Measurements from ENCODE around the gene HDAC8. TPM values are rescaled to one million over a fixed set of nuclear protein-coding genes. Genes with fewer than 3 reads are reported as not detected.

The HDAC8 gene
- total RNA-seq, 1 donor from 2014 or later, result 32.0 TPM

- intact Hi-C loops (cut with micrococcal nuclease), result no loop called here
Observed at GRCh38 chrX:72381439-72382201, 191.0 kb downstream of the HDAC8 start.

DNA sequence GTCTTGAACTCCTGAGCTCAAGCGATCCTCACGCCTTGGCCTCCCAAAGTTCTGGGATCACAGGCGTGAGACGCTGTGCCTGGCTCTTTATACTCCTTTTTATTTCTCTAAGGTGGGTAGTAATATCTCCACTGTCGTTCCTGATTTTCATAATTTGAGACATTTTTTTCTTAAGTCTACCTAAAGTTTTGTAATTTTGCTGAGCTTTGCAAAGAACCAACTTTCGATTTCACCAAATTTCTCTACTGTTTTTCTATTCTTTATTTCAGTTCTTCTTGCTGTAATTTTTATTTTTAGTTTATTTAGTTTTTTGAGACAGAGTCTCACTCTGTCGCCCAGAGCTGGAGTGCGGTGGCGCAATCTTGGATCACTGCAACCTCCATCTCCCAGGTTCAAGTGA, 196.5 kb downstream of the HDAC8 start:
- intact Hi-C loops (cut with micrococcal nuclease), result no loop called here

GRCh38 chrX:72373136-72373535, 199.5 kb downstream of the HDAC8 start:
- intact Hi-C loops (cut with micrococcal nuclease), result no loop called here

- intact Hi-C loops (cut with micrococcal nuclease), result no loop called here
Observed at GRCh38 chrX:72372735-72373134, 199.9 kb downstream of the HDAC8 start.

GRCh38 chrX:72371405-72371804, 201.2 kb downstream of the HDAC8 start:
- intact Hi-C loops (cut with micrococcal nuclease), result no loop called here

GRCh38 chrX:72368796-72369195, 203.8 kb downstream of the HDAC8 start:
- intact Hi-C loops (cut with micrococcal nuclease), result no loop called here

DNA sequence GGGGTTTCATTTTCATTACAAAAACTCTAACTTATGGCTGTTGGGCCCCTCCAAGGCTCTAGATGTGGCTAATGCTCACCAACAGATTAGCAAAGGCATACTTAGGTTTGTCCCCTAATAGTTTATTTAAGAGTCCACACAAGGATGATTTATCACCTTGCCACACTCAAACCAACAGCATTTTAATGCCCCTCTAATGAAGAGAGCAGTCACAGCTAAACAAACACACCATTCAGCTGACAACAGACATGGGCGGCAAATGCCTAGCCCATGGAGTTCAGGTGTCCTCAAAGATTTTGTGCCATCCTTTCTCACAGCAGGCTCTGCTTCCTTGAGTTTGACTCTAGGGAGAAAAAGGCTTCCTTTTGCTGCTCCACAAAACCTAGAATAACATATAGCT, 205.1 kb downstream of the HDAC8 start:
- intact Hi-C loops (cut with micrococcal nuclease), result no loop called here

DNA sequence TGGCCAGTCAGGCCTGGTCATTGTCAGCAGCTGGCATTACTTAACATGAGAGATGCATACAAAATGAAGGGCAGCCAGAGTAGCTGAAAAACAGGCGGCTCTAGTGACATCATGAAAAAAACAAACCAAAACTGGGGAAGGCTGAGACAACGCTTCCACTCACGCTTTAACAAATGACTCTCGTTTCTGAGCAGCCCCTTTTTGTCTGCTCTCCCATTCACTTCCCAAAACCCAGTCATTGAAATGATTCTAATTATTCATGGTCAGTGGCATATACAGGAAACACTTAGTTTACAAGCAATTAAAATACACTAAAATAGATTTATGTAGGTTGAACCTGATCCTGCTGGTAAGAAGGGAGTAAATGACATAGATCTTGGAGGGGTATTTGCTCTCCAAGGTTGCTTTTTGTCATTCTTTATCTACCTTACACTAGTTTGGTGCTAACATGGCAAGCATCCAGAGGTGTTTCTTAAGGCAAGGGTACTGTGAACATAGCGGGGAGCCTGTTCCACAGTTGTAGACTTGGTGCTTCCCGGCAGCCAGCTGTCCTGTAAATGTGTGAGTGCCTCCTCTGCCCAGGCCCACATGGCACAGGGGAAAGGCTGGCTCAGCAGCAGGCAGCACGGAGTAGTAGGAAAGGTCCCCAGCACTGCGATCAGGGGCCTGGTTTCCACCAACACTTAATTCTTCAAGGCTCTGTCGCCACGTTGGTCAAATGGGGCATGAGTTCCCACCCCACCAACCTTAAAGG, 205.8 kb downstream of the HDAC8 start:
- intact Hi-C loops (cut with micrococcal nuclease), result no loop called here

DNA sequence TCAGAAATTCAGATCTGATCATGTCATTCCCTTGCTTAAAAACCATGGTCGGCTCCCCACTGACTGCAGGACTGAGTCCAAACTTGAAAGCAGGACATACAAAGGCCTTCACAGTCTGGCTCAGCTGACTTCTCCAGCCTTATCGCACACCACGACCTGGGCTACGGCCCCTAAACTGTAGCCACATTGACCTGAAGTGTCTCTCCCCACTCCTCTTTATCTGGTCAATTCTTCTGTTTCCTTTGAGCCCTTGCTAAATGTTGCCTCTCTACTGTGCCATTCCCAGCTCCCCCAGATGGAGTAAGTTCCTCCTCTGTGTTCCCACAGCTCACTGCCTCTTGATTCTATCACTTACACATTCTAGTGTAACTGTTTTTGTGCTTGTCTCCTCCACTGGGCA, 206.5 kb downstream of the HDAC8 start:
- intact Hi-C loops (cut with micrococcal nuclease), result no loop called here

GRCh38 chrX:72365126-72365525, 207.5 kb downstream of the HDAC8 start:
- intact Hi-C loops (cut with micrococcal nuclease), result no loop called here

- intact Hi-C loops (cut with micrococcal nuclease), result no loop called here
Observed at GRCh38 chrX:72360326-72360725, 212.3 kb downstream of the HDAC8 start.

DNA sequence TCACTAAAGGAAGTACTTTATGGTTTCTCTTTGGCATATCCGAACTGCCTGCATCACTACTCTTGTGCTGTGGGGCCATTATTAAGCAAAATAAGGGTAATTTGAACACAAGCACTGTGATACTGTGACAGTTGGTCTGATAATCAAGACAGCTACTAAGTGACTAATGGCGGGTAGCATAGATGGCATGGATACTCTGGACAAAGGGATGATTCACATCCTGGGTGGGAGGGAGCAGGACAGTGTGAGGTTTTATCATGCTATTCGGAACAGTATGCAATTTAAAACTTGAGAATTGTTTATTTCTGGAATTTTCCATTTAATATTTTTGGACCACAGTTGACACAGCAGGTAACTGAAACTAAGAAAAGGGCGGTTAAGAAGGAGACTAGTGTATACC, 214.3 kb downstream of the HDAC8 start:
- intact Hi-C loops (cut with micrococcal nuclease), result no loop called here

DNA sequence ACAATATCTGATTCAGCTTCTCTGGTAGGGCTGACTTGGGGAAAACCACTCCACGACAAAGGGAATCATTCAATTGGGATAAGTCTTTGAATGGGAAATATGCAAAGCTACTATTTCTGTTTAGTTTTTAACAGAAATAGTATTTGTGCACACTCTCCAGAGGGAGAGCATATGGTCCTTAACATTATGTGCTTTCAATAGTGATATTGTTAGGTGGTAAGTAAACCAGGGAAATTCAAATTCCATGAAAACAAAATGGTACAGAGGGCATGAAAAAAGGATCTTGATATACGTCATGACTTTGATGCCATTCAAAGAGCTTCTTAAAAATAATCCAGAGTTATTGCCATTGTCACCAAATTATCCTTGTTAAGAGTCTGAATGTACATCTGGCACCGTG, 219.9 kb downstream of the HDAC8 start:
- intact Hi-C loops (cut with micrococcal nuclease), result no loop called here

DNA sequence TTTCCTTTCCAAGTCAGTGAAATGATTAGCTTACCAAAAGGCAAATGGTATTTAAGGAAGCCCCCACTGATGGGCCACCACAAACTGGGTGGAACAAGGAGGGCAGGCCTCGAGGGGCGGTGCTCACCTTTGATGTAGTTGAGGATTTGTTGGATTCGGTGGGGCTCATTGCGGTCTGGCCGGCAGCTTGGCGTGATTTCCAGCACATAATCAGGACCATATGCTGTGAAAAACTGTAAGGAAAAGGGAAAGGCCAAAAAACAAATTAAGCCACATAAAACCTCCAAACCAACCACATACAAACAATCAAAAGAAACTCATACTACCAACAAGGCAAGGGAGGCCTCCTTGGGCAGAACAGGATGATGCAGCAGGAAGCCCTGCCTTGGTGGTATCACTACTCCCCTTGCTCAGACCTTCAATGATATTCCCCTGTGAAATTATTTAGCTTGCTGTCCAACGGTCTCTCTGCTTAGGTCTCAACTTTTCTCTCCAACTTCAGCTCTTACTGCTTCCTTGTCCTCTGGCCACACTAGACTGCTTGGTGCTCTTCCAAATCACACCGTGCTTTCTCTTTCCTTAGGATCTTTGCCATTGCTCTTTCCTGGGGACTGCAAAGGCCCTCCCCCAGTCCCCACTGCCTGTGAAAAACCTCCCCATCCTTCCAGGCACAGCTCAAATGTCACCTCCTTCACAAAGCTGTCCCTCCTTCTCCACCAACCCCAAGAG, 220.9 kb downstream of the HDAC8 start:
- intact Hi-C loops (cut with micrococcal nuclease), result no loop called here

DNA sequence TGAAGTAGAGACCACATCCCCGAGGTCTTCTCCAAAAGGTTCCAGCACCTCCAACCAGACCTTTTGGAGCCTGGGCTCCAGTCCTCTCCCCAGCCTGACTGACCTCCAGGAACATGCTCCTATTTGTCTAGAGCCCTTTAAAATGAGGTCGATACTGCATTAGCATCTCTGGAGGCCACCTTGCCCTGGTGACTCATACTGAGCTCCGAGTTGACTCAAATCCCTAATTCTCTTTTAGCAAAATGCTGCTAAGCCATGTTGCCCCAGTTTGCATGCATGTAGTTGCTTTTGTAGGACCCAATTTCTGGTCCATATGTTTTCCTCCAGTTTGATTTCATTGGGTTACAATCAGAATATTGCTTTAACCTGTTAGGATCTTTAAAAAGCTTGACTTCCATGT, 223.5 kb downstream of the HDAC8 start:
- intact Hi-C loops (cut with micrococcal nuclease), result no loop called here

GRCh38 chrX:72348247-72348979, 224.2 kb downstream of the HDAC8 start:
- intact Hi-C loops (cut with micrococcal nuclease), result no loop called here

- intact Hi-C loops (cut with micrococcal nuclease), result no loop called here
Observed at GRCh38 chrX:72347366-72347765, 225.3 kb downstream of the HDAC8 start.

- intact Hi-C loops (cut with micrococcal nuclease), result no loop called here
Observed at GRCh38 chrX:72346302-72346949, 226.2 kb downstream of the HDAC8 start.

DNA sequence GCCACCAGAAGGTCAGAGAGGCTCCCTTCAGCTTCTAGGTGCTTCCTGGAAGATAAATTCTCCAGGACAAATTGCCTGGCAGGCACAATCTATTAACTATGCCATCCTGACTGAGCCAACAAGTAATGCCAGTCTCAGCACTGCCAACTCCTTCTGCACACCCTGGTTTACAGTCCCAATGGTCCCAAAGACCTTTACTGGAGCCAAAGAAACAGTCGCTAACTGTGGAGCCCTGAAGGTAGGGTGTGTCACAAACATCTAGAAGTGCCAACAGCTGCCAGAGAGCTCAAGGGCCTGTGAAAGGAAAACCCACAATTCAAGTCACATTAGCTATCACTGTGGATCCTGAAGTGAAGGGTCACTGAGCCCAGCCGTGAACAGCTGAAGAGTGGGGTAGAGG, 232.0 kb downstream of the HDAC8 start:
- intact Hi-C loops (cut with micrococcal nuclease), result no loop called here

DNA sequence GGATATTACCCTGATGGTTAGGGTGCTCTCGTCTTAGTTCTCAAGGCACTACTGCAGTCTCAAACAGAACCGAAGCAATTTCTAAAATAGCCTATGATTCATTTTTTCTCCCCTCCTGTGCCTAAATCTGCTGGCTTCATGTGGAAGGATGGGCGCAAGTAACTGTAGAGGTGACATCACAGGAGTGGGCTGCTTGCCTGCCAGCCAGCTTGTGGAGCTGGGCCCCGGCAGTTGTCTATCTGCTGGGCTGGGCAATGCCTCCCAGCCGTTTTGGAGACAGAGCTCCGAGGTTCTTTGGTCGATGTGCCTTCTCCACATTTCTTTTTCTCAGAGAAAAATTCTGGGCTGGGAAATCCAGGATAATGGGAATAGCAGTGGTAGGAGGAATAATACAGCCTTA, 232.6 kb downstream of the HDAC8 start:
- intact Hi-C loops (cut with micrococcal nuclease), result no loop called here

DNA sequence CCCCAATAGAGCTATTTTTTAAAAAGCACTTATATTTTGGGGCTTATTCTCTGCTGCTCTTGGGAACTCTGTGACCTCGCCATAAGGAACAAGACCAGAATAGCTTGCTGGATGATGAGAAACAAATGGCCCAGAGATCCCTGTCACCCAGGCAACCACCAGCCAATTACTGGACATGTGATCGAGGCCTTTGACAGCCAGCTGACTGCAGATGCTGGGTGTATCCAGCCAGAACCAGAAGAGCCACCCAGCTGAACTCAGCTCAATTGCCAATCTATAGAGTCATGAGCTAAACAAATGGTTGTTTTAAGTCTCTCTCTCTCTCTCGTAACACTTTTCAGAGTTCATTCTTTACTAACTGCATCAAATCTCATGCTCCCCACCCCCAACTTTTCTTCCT, 242.5 kb downstream of the HDAC8 start:
- intact Hi-C loops (cut with micrococcal nuclease), result no loop called here

Data from T-helper 1 cell treated with Interleukin-12 subunit alpha and Interleukin-12 subunit beta and Interleukin-4 antibody, amounts not matched to agents 30 ng/mL and 1 ng/mL, for 36 hours (primary cell).